ENCODE results near the gene CYP4F2. TPM values are rescaled to one million over a fixed set of nuclear protein-coding genes. Genes with fewer than 3 reads are reported as not detected.
"Not testable (repeated sequence)": the region's sequence is repeated elsewhere in the genome, so short reads cannot be mapped to it uniquely, and the experiment has no call there.

CYP4F2 gene
- total RNA-seq, 5 donors from 2014 or later (not counting 1 experiment from before 2014, with no cell fraction given): 0.29 TPM; not detected in 4

DNA sequence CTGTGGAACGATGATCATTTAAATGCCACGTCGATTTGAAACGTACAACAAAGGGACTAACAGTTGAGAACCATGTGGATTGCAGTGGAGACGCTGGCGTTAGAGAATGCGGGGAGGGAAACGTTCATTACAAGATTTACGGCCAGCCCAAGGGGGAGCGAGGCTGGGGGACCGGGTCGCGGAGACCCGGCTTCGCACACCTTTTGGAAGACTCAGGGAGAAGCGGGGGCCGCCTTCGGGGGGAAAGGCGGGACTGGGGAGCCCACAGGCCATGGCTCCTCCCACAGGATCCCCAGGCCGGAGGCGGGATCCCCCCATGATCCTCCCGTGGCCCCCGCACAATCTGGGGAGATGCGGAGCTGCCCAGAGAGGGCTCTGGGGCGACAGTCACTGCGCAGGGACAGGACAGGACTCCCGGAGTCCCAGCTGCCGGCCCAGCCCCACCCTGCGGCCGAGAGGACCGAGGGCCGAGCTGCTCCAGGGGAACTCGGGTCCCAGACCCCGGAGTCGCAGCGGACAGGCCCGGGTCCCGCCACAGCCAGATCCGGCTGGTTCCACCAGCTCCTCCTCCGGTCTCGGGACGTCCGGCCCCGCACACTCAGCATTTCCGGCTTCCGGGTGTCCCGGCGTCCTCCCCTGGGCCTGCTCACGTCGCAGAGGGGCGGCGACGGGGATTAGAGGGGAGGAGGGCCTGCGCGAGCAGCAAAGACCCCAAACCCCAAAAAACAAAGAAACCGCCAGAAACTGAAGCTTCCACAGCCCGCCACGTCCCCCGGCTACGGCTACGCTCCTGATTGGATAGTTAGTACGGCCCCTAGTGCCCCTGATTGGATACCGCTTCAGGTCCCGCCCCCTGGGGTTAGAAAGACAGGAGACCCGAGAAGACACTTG is 61.3 kb downstream of the CYP4F2 start:
- DNase-seq (peak; percentile 90 to 98 (median 97)), ATAC-seq (replicated peaks in 1 of 4) (peak; percentile 88 to 92 (median 88))
- H3K4me3 Mint-ChIP-seq: peak overlapping the region; percentile 89 to 95 (median 93)
- CTCF ChIA-PET: interaction anchor here in 1 of 2 donors (0.6 to 1.4 kb wide), 2 partner anchors 11 to 358 kb away, joined by 4 to 5 read pairs; no protein-coding TSS in a partner anchor
- no peaks in the 10 kb centered on the region for H3K36me3 Mint-ChIP-seq
- no peaks in the 10 kb centered on the region for H3K9me3 Mint-ChIP-seq
- Histone ChIP-seq H3K36me3 (ENCODE audit: control insufficient read depth in 2 of 2, extremely low read depth in 1 of 2, insufficient read depth in 1 of 2, low read length in 1 of 2) (no peaks in the 10 kb centered on the region), H3K9me3 (no peaks in the 10 kb centered on the region), H3K27ac (ENCODE audit: low read length) (peak overlapping the region; percentile 99), H3K4me3 (ENCODE audit: control insufficient read depth in 1 of 2, extremely low read depth in 1 of 2, low read length in 1 of 2) (peak overlapping the region; percentile 83), H3K4me1 (ENCODE audit: control insufficient read depth in 1 of 2, extremely low read depth in 1 of 2, insufficient read depth in 2 of 2, low read length in 2 of 2) (peaks cover 0 to 16% of the 10 kb centered on the region in 2 experiments), H3K27me3 (replicated peaks in 1 of 2; ENCODE audit: control insufficient read depth in 2 of 2, extremely low read depth in 1 of 2, insufficient read depth in 2 of 2, low read length in 1 of 2) (no peaks in the 10 kb centered on the region)
- H3K27ac Mint-ChIP-seq: peak overlapping the region; percentile 97 to 99
- H3K27me3 Mint-ChIP-seq: no peaks in the 10 kb centered on the region
- WGBS (ENCODE audit: insufficient coverage): under 1% methylated on average over 58 of the region's 65 CpGs
- POLR2A ChIA-PET: interaction anchor here in 1 of 2 donors (0.6 to 0.7 kb wide), 2 partner anchors 9 to 12 kb away, joined by 3 read pairs; no protein-coding TSS in a partner anchor
- H3K4me1 Mint-ChIP-seq: peaks cover 21 to 34% (median 26%) of the 10 kb centered on the region in 3 donors

- H3K27me3 ChIP-seq (replicated peaks in 1 of 2; ENCODE audit: control insufficient read depth in 2 of 2, extremely low read depth in 1 of 2, insufficient read depth in 2 of 2, low read length in 1 of 2); H3K36me3 ChIP-seq (ENCODE audit: control insufficient read depth in 2 of 2, extremely low read depth in 1 of 2, insufficient read depth in 1 of 2, low read length in 1 of 2); POLR2A ChIA-PET; H3K36me3 Mint-ChIP-seq; H3K9me3 ChIP-seq; H3K9me3 Mint-ChIP-seq; H3K27me3 Mint-ChIP-seq: not testable (repeated sequence)
- Histone ChIP-seq H3K4me1 (ENCODE audit: control insufficient read depth in 1 of 2, extremely low read depth in 1 of 2, insufficient read depth in 2 of 2, low read length in 2 of 2) (peaks cover 0 to 16% of the 10 kb centered on the region in 2 experiments), H3K27ac (ENCODE audit: low read length) (peak overlapping the region; percentile 99), H3K4me3 (ENCODE audit: control insufficient read depth in 1 of 2, extremely low read depth in 1 of 2, low read length in 1 of 2) (peak overlapping the region; percentile 83)
- peak; percentile 43 to 90 (median 60) for DNase-seq
- Mint-ChIP-seq H3K27ac (peak overlapping the region; percentile 97 to 99), H3K4me3 (peak overlapping the region; percentile 89 to 95 (median 93)), H3K4me1 (peaks cover 21 to 34% (median 26%) of the 10 kb centered on the region in 3 donors)
- CTCF ChIA-PET: interaction anchor here in 1 of 2 donors (0.6 kb wide), 1 partner anchor 359 kb away, joined by 5 read pairs; no protein-coding TSS in a partner anchor
- 34% methylated on average over 10 of the region's 11 CpGs for WGBS (ENCODE audit: insufficient coverage)
- peak; percentile 58 to 64 (median 62) for ATAC-seq (replicated peaks in 1 of 4)
These were observed 62.1 kb downstream of the CYP4F2 start for GRCh38 chr19:15835565-15836329.

- DNase-seq: not testable (repeated sequence)
These were observed 63.6 kb downstream of the CYP4F2 start for GRCh38 chr19:15834232-15834631.

DNA sequence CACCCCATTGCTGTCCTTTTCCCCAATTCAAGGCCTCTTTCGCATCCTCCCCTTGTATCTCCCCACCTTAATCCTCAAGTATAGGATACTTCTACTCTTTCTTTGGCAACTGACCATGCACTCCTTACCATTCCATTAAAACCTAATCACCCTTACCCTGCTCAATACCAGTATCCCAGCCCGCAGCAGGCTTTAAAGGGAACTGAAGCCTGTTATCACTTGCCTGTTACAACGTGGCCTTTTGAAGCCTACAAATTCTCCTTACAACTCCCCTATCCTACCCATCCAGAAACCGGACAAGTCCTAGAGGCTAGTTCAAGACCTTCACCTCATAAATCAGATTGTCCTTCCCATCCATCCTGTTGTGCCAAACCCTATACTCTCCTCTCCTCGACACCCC is 66.2 kb downstream of the CYP4F2 start:
- Histone ChIP-seq H3K4me3 (ENCODE audit: control insufficient read depth in 1 of 2, extremely low read depth in 1 of 2, low read length in 1 of 2) (no peak overlapping the region), H3K4me1 (ENCODE audit: control insufficient read depth in 1 of 2, extremely low read depth in 1 of 2, insufficient read depth in 2 of 2, low read length in 2 of 2) (peaks cover 0 to 12% of the 10 kb centered on the region in 2 experiments), H3K9me3 (no peaks in the 10 kb centered on the region), H3K36me3 (ENCODE audit: control insufficient read depth in 2 of 2, extremely low read depth in 1 of 2, insufficient read depth in 1 of 2, low read length in 1 of 2) (no peaks in the 10 kb centered on the region), H3K27me3 (replicated peaks in 1 of 2; ENCODE audit: control insufficient read depth in 2 of 2, extremely low read depth in 1 of 2, insufficient read depth in 2 of 2, low read length in 1 of 2) (no peaks in the 10 kb centered on the region), H3K27ac (ENCODE audit: low read length) (no peak overlapping the region)
- Mint-ChIP-seq H3K4me1 (peaks cover 0 to 12% (median 7%) of the 10 kb centered on the region in 3 donors), H3K27me3 (no peaks in the 10 kb centered on the region), H3K9me3 (no peaks in the 10 kb centered on the region), H3K36me3 (no peaks in the 10 kb centered on the region), H3K4me3 (no peak overlapping the region), H3K27ac (no peak overlapping the region)
- no peak for DNase-seq
- ChIA-PET POLR2A (interaction anchor here in 1 of 2 donors (0.6 kb wide), 1 partner anchor 436 kb away, joined by 5 read pairs; no protein-coding TSS in a partner anchor), CTCF (no interaction called here)
- 98% methylated on average over 5 of the region's 5 CpGs for WGBS (ENCODE audit: insufficient coverage)
- ATAC-seq (replicated peaks in 1 of 4): no peak

More at GRCh38 chr19:15834232-15834631, 63.6 kb downstream of the CYP4F2 start:
- H3K36me3 ChIP-seq (ENCODE audit: control insufficient read depth in 2 of 2, extremely low read depth in 1 of 2, insufficient read depth in 1 of 2, low read length in 1 of 2); CTCF ChIA-PET; H3K27me3 ChIP-seq (replicated peaks in 1 of 2; ENCODE audit: control insufficient read depth in 2 of 2, extremely low read depth in 1 of 2, insufficient read depth in 2 of 2, low read length in 1 of 2); H3K27me3 Mint-ChIP-seq; H3K27ac ChIP-seq (ENCODE audit: low read length); H3K9me3 Mint-ChIP-seq; H3K9me3 ChIP-seq; H3K27ac Mint-ChIP-seq; H3K4me3 Mint-ChIP-seq; H3K36me3 Mint-ChIP-seq; H3K4me3 ChIP-seq (ENCODE audit: control insufficient read depth in 1 of 2, extremely low read depth in 1 of 2, low read length in 1 of 2); ATAC-seq (replicated peaks in 1 of 4): not testable (repeated sequence)
- POLR2A ChIA-PET: interaction anchor here in 1 of 2 donors (0.6 kb wide), 1 partner anchor 301 kb away, joined by 3 read pairs; no protein-coding TSS in a partner anchor
- peaks cover 21 to 31% (median 24%) of the 10 kb centered on the region in 3 donors for H3K4me1 Mint-ChIP-seq
- peaks cover 0 to 16% of the 10 kb centered on the region in 2 experiments for H3K4me1 ChIP-seq (ENCODE audit: control insufficient read depth in 1 of 2, extremely low read depth in 1 of 2, insufficient read depth in 2 of 2, low read length in 2 of 2)
- WGBS (ENCODE audit: insufficient coverage): 94% methylated on average over 3 of the region's 3 CpGs

- Mint-ChIP-seq H3K9me3 (no peaks in the 10 kb centered on the region), H3K27me3 (no peaks in the 10 kb centered on the region), H3K4me1 (peaks cover 0 to 1% (median under 1%) of the 10 kb centered on the region in 3 donors), H3K36me3 (no peaks in the 10 kb centered on the region), H3K4me3 (no peak overlapping the region), H3K27ac (no peak overlapping the region)
- CTCF ChIA-PET: no interaction called here
- Histone ChIP-seq H3K4me3 (ENCODE audit: control insufficient read depth in 1 of 2, extremely low read depth in 1 of 2, low read length in 1 of 2) (no peak overlapping the region), H3K27me3 (replicated peaks in 1 of 2; ENCODE audit: control insufficient read depth in 2 of 2, extremely low read depth in 1 of 2, insufficient read depth in 2 of 2, low read length in 1 of 2) (no peaks in the 10 kb centered on the region), H3K27ac (ENCODE audit: low read length) (no peak overlapping the region), H3K9me3 (no peaks in the 10 kb centered on the region), H3K36me3 (ENCODE audit: control insufficient read depth in 2 of 2, extremely low read depth in 1 of 2, insufficient read depth in 1 of 2, low read length in 1 of 2) (no peaks in the 10 kb centered on the region), H3K4me1 (ENCODE audit: control insufficient read depth in 1 of 2, extremely low read depth in 1 of 2, insufficient read depth in 2 of 2, low read length in 2 of 2) (no peaks in the 10 kb centered on the region)
- POLR2A ChIA-PET: no interaction called here
- DNase-seq (no peak), ATAC-seq (replicated peaks in 1 of 4) (no peak)
- 80% methylated on average over 5 of the region's 8 CpGs for WGBS (ENCODE audit: insufficient coverage)
These were observed 68.1 kb downstream of the CYP4F2 start for GRCh38 chr19:15829786-15830185.

DNA sequence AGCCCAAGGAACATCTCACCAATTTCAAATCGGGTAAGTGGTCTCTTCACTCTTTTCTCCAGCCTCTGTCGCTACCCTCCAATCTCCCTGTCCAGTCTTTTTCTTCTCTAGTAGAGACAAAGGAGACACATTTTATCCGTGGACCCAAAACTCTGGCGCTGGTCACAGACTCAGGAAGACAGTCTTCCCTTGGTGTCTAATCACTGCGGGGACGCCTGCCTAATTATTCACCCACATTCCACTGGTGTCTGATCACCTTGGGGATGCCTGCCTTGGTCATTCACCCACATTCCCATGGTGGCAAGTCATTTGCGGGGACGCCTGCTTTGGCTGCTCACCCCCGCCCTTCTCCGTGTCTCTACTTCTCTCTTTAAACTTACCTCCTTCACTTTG is 68.6 kb downstream of the CYP4F2 start:
- Histone ChIP-seq H3K4me1 (ENCODE audit: control insufficient read depth in 1 of 2, extremely low read depth in 1 of 2, insufficient read depth in 2 of 2, low read length in 2 of 2) (no peaks in the 10 kb centered on the region), H3K4me3 (ENCODE audit: control insufficient read depth in 1 of 2, extremely low read depth in 1 of 2, low read length in 1 of 2) (no peak overlapping the region), H3K27ac (ENCODE audit: low read length) (no peak overlapping the region), H3K36me3 (ENCODE audit: control insufficient read depth in 2 of 2, extremely low read depth in 1 of 2, insufficient read depth in 1 of 2, low read length in 1 of 2) (no peaks in the 10 kb centered on the region), H3K27me3 (replicated peaks in 1 of 2; ENCODE audit: control insufficient read depth in 2 of 2, extremely low read depth in 1 of 2, insufficient read depth in 2 of 2, low read length in 1 of 2) (no peaks in the 10 kb centered on the region), H3K9me3 (no peaks in the 10 kb centered on the region)
- Mint-ChIP-seq H3K36me3 (no peaks in the 10 kb centered on the region), H3K4me1 (peaks cover 0 to 1% (median 0%) of the 10 kb centered on the region in 3 donors), H3K27me3 (no peaks in the 10 kb centered on the region), H3K27ac (no peak overlapping the region), H3K9me3 (no peaks in the 10 kb centered on the region), H3K4me3 (no peak overlapping the region)
- DNase-seq (no peak), ATAC-seq (replicated peaks in 1 of 4) (no peak)
- POLR2A ChIA-PET: no interaction called here
- WGBS (ENCODE audit: insufficient coverage): 90% methylated on average over 10 of the region's 10 CpGs
- CTCF ChIA-PET: no interaction called here
